Measurements from ENCODE around the gene ZNF821.

- TF ChIP-seq POLR2A (IDR thresholded peaks at IDR 0.05) = no peak
- TF ChIP-seq CTCF (IDR thresholded peaks at IDR 0.05) = no peak
Measured at GRCh38 chr16:71893888-71894228, 9.9 kb upstream of the ZNF821 start.

Measured in right lobe of liver (tissue), 4 donors.